Measurements from ENCODE around the gene ZNF592.
"Not testable (repeated sequence)": the region's sequence is repeated elsewhere in the genome, so short reads cannot be mapped to it uniquely, and the experiment has no call there.

Gene ZNF592

DNA sequence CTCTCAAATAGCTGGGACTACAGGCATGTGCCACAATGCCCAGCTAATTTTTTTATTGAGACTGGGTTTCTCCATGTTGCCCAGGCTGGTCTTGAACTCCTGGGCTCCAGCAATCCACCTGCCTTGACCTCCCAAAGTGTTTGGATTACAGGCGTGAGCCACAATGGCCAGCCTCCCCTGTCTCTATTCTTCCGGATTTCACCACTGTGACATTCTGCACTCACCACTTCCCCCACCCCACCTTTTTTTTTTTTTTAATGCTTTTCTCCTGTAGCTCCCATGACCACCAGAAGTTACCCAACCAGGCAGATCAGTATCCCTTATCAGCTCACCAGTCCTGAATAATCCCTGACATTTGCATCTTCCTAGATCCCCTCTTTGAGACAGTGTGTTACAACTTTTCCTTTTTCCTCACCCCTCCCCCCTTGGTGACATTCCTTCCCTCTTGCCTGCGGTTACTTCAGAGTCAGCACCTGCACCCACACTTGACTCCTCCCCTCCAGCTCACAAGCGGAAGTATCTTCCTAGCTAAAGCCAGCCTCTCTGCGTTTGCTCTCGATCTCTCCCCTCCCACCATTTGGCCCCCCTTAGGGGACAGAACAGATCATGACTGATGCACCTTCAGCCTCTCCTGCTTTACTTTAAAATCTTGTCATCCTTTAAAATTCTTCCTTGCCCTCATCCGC is 13.5 kb upstream of the ZNF592 start:
- peak overlapping the region; percentile 89 for H3K4me3 Mint-ChIP-seq
- peak overlapping the region; percentile 95 for H3K27ac Mint-ChIP-seq
- H3K9me3 Mint-ChIP-seq (ENCODE audit: low read depth): no peaks in the 10 kb centered on the region
- no peaks in the 10 kb centered on the region for H3K27me3 Mint-ChIP-seq
- H3K4me1 Mint-ChIP-seq (ENCODE audit: low read depth): peaks cover 56% of the 10 kb centered on the region
- no peaks in the 10 kb centered on the region for H3K36me3 Mint-ChIP-seq

DNA sequence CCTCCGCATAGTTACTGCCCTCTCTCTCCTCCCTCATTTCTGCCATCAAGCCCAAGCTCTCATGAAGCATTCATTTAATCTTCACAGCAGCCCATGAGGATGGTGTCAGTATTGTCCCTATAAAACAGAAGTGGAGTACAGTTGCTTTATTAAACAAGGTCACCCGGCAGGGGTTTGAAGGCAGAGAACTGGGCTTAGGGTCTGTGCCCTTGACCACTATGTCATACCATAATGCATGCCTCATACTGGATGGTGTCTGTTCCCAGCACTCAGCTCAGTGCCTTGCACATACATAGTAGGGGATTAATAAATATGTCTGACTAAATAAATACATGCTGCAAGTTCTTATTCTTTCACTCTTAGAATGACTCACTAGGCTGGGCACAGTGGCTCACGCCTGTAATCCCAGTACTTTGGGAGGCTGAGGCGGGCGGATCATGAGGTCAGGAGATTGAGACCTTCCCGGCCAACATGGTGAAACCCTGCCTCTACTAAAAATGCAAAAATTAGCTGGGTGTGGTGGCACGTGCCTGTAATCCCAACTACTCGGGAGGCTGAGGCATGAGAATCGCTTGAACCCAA is 12.8 kb upstream of the ZNF592 start:
- H3K4me3 Mint-ChIP-seq: peak overlapping the region; percentile 89
- not testable (repeated sequence) for H3K27me3 Mint-ChIP-seq; H3K9me3 Mint-ChIP-seq (ENCODE audit: low read depth); H3K36me3 Mint-ChIP-seq
- peaks cover 56% of the 10 kb centered on the region for H3K4me1 Mint-ChIP-seq (ENCODE audit: low read depth)
- H3K27ac Mint-ChIP-seq: peak overlapping the region; percentile 95

DNA sequence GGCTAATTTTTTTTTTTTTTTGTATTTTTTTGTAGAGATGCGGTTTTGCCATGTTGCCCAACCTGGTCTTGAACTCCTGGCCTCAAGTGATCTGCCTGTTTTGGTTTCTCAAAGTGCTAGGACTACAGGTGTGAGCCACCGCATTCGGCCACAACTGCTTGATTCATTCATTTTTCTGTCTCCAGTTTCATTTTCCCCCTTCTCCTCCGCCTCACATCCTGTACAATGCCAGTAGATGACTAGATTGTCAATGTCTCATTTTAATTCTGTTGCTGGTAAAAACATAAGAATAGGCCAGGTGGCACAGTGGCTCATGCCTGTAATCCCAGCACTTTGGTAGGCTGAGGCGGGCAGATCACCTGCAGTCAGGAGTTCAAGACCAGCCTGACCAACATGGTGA is 12.0 kb upstream of the ZNF592 start:
- H3K36me3 Mint-ChIP-seq: no peaks in the 10 kb centered on the region
- H3K27me3 Mint-ChIP-seq: no peaks in the 10 kb centered on the region
- H3K4me1 Mint-ChIP-seq (ENCODE audit: low read depth): peaks cover 57% of the 10 kb centered on the region
- peak overlapping the region; percentile 95 for H3K27ac Mint-ChIP-seq
- H3K4me3 Mint-ChIP-seq: peak overlapping the region; percentile 33
- no peaks in the 10 kb centered on the region for H3K9me3 Mint-ChIP-seq (ENCODE audit: low read depth)

DNA sequence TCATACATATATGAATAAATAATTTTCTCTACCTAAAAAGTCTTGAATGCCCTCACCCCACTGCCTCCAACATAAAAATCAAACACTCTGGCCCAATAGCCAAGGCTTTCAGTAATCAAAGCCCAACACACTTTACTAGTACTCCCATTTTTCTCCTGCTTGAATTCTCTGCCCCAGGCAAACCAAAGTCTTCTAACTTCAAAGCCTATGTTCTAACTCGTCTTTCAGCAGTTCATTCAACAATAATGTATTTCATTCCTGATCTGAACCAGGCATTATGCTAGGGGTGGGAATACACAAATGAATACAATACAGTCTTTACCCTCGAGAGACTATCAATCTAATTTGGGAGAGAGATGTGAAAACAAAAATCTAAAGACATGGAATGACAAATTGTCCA is 11.4 kb upstream of the ZNF592 start:
- H3K4me1 Mint-ChIP-seq (ENCODE audit: low read depth): peaks cover 57% of the 10 kb centered on the region
- peak overlapping the region; percentile 78 for H3K27ac Mint-ChIP-seq
- no peaks in the 10 kb centered on the region for H3K9me3 Mint-ChIP-seq (ENCODE audit: low read depth)
- no peaks in the 10 kb centered on the region for H3K36me3 Mint-ChIP-seq
- H3K27me3 Mint-ChIP-seq: no peaks in the 10 kb centered on the region
- peak overlapping the region; percentile 17 for H3K4me3 Mint-ChIP-seq

DNA sequence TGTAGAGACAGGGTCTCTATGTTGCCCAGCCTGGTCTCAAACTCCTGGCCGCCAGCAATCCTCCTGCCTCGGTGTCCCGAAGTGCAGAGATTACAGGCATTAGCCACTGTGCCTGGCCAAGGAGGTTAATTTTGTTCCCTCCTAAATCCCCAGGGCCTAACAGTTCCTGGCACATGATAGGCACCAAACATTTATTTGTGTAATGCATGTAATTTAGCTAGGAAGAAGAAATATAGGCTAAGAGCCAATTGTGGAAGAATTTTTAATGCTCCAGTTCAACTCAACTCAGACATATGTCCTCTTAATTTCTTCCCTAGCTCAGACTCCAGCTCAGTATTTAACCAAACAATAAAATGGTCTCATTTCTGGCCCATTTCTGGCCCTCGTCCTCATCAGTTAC is 7.7 kb upstream of the ZNF592 start:
- H3K36me3 Mint-ChIP-seq: no peaks in the 10 kb centered on the region
- no peak overlapping the region for H3K4me3 Mint-ChIP-seq
- H3K27ac Mint-ChIP-seq: peak overlapping the region; percentile 10
- peaks cover 54% of the 10 kb centered on the region for H3K4me1 Mint-ChIP-seq (ENCODE audit: low read depth)
- no peaks in the 10 kb centered on the region for H3K27me3 Mint-ChIP-seq
- H3K9me3 Mint-ChIP-seq (ENCODE audit: low read depth): no peaks in the 10 kb centered on the region

DNA sequence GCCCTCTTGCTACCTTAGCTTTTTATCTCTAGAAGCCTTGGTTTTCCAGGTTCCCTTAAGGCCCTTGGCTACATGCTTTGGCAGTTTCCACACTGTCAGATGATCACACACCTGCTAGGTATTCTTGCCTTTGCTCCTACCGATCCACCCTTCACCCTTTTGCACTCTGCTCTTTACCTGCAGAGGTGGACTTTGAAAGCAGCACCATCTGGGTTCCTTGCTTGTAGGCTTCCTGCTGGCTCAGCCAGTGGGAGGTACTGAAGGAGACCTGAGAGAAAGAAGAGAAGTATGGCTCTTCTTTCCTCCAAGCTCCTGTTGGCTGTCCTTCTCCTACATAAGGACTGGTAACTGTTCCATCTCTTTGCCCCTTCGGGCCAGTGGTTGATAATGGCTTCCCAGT is 7.3 kb upstream of the ZNF592 start:
- no peak overlapping the region for H3K4me3 Mint-ChIP-seq
- H3K36me3 Mint-ChIP-seq: no peaks in the 10 kb centered on the region
- H3K4me1 Mint-ChIP-seq (ENCODE audit: low read depth): peaks cover 53% of the 10 kb centered on the region
- no peaks in the 10 kb centered on the region for H3K9me3 Mint-ChIP-seq (ENCODE audit: low read depth)
- H3K27me3 Mint-ChIP-seq: no peaks in the 10 kb centered on the region
- H3K27ac Mint-ChIP-seq: peak overlapping the region; percentile 10

DNA sequence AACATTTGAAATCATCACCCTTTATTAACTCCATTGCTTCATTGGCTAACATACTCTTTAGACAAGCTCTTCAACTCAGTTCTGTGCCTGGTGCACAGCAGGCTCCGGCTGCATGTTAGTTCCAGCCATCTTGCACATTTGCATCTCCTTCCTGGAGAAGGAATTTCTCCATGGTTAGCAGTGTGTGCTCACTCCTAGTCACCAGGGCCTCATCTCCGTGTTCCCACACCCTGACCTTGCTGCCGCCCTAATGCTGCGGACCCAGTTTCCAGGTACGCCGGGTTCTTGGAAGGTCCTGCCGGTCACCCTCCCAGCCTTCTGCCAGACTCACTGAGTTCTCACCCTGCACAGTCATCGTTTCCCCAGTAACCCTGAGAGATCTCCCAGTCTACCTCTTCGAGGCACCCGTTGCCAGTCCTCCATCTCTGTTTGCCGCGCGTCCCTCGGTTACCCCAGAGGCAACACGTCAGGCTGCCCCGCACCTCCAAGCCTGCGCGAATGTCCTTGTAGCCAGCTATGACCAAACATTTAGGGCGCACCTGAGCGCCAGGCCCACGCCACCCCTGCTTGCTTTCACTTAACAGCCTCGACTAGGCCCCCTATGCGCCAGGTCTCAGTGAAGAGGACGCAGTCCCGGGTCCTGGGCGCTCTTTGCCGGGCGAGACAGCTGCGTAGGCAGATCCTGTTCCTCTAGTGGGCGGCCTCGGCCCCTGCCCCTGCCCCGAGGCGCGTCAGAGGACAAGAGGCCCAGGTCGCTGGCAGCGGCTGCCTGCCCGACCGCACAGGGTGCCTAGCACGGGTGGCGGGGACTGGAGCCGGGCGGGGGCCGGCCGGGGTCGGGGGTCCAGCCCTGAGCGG is 747 bp upstream of the ZNF592 start:
- no peaks in the 10 kb centered on the region for H3K9me3 Mint-ChIP-seq (ENCODE audit: low read depth)
- H3K27me3 Mint-ChIP-seq: no peaks in the 10 kb centered on the region
- H3K4me1 Mint-ChIP-seq (ENCODE audit: low read depth): peaks cover 67% of the 10 kb centered on the region
- H3K27ac Mint-ChIP-seq: peak overlapping the region; percentile 98
- H3K4me3 Mint-ChIP-seq: peak overlapping the region; percentile 92
- H3K36me3 Mint-ChIP-seq: peaks cover 5% of the 10 kb centered on the region

DNA sequence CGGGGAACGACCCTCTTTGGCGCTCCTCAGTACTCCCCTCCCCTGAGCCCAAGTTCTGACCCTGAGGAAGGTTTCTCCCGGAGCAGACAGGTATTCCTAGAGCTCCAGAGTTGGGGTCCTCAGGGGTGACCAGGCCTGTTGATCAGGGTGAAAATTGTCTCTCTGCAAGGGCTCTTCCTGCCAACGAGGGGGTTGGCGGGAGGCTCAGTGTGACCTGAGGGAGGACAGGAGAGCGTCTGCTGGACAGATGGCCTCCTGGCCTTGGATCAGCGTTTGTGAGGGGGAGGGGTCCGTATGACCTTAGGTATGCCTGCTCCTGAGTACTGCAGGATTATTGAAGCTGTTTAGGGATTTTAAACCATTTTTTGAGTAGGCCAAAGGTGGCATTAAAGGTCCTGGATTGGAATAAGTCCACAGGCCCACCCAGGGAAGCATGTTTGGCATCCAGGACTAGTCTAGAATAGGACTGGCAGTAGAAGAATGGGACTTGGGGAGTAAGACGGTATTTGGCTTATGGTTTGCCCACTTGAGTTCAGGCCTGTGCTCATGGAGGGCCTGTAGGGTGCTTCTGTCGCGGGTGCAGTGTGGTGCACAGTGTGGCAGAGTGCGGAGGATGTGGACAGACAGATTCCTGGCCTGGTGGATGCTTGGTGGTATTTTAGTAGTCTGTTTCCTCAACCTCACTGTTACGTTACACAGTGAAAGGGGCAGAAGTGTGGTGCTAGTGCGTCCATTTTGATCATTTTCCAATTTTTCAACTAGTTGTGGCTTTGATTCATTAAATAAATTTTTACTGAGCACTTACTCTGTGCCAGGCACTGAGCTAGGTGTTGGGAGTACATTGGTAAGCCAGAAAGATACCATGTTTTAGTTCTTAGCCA is 959 bp downstream of the ZNF592 start:
- no peaks in the 10 kb centered on the region for H3K27me3 Mint-ChIP-seq
- H3K27ac Mint-ChIP-seq: peak overlapping the region; percentile 97
- peak overlapping the region; percentile 98 for H3K4me3 Mint-ChIP-seq
- H3K4me1 Mint-ChIP-seq (ENCODE audit: low read depth): peaks cover 69% of the 10 kb centered on the region
- peaks cover 5% of the 10 kb centered on the region for H3K36me3 Mint-ChIP-seq
- no peaks in the 10 kb centered on the region for H3K9me3 Mint-ChIP-seq (ENCODE audit: low read depth)

DNA sequence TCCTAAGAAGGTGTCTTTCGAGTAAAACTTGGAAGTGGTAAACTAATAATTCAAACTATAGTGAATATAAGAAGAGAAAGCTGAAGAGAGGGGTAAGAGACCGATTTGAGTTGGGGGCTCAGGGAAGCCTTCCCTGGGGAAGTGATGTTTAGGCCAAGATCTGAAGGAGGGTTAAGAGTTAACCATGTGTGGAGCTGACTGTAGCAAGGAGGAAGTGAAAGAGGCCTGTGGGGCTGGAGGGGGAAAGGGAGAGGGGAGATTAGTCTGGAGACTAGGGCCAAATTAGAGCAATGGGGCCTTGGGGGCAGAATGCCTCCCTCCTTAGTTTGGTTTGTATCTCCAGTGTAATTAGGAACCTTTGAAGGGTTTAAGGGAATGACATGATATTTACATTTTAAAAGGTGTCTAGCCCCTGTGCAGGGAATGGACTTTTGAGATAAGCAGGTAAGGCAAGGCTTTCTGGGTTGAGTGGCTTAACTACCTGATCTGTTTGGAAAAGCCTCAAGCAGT is 2.2 kb downstream of the ZNF592 start:
- Mint-ChIP-seq H3K9me3 (ENCODE audit: low read depth) (no peaks in the 10 kb centered on the region), H3K27ac (peak overlapping the region; percentile 31), H3K36me3 (peaks cover 5% of the 10 kb centered on the region), H3K4me1 (ENCODE audit: low read depth) (peaks cover 67% of the 10 kb centered on the region), H3K27me3 (no peaks in the 10 kb centered on the region), H3K4me3 (peak overlapping the region; percentile 98)

DNA sequence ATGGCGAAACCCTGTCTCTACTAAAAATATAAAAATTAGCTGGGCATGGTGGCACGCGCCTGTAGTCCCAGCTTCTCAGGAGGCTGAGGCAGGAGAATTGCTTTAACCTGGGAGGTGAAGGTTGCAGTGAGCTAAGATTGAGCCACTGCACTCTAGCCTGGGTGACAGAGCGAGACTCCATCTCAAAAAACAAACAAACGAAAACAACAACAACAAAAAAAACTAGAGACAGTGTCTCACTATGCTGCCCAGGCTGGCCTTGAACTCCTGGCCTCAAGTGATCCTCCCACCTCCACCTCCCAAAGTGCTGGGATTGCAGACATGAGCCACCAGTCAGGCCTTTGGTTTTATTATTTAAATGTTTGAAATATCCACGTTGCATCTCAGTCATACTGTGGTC is 3.3 kb downstream of the ZNF592 start:
- H3K4me3 Mint-ChIP-seq: peak overlapping the region; percentile 25
- peaks cover 69% of the 10 kb centered on the region for H3K4me1 Mint-ChIP-seq (ENCODE audit: low read depth)
- H3K36me3 Mint-ChIP-seq; H3K9me3 Mint-ChIP-seq (ENCODE audit: low read depth); H3K27me3 Mint-ChIP-seq: not testable (repeated sequence)
- peak overlapping the region; percentile 18 for H3K27ac Mint-ChIP-seq

DNA sequence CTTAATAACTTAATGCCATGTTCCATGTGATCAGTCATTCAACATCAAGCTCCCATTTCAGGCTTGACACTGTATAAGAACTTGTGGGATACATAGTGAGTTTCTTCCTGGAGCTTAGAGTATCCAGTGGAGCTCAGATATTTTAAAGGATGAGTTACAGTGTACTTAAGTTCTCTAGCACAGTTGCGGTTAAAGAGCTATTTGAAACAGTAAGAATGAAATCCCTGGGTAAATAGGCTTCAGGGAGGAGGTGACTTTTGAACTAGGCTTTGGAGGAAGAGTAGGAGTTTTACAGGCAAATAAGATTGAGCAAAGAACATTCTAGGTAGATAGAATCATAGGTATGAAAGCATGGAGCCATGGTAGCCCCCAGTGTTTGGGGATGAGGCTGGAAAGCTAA is 3.8 kb downstream of the ZNF592 start:
- Mint-ChIP-seq H3K4me3 (peak overlapping the region; percentile 25), H3K27ac (peak overlapping the region; percentile 18), H3K4me1 (ENCODE audit: low read depth) (peaks cover 68% of the 10 kb centered on the region), H3K36me3 (peaks cover 5% of the 10 kb centered on the region), H3K27me3 (no peaks in the 10 kb centered on the region), H3K9me3 (ENCODE audit: low read depth) (no peaks in the 10 kb centered on the region)

DNA sequence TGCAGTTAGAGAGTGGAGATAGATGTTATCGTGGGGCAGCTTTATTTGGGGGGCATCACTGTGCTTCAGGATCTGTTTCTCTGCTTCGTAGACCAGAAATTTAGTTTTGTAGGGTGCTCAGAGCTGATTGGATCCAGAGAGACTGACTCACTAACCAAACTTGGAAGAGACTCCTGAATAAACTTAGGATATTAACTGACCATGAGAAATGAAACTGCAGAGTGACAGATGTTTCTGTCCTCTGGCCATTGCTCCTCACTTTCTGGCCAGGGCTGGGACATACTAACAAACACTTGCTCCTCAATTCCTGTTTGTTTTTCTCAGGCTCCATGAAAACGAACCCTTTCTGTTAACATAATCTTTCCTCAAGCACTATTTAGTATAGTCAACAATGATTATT is 4.3 kb downstream of the ZNF592 start:
- no peak overlapping the region for H3K4me3 Mint-ChIP-seq
- H3K27me3 Mint-ChIP-seq: no peaks in the 10 kb centered on the region
- H3K4me1 Mint-ChIP-seq (ENCODE audit: low read depth): peaks cover 64% of the 10 kb centered on the region
- peak overlapping the region; percentile 18 for H3K27ac Mint-ChIP-seq
- H3K9me3 Mint-ChIP-seq (ENCODE audit: low read depth): no peaks in the 10 kb centered on the region
- H3K36me3 Mint-ChIP-seq: peaks cover 5% of the 10 kb centered on the region

DNA sequence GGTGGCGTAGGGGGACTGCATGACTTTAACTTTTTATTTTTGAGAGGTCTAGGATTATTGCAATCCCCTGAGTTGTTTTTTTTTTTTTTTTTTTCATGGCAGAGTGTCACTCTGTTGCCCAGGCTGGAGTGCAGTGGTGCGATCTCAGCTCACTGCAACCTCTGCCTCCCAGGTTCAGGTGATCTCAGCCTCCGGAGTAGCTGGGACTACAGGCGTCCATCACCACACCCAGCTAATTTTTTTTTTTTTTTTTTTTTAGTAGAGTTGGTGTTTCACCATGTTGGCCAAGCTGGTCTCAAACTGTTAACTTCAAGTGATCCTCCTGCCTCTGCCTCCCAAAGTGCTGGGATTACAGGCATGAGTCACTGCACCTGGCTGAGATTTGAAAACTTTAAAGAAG is 6.5 kb downstream of the ZNF592 start:
- H3K36me3 Mint-ChIP-seq; H3K9me3 Mint-ChIP-seq (ENCODE audit: low read depth); H3K27me3 Mint-ChIP-seq; H3K4me3 Mint-ChIP-seq; H3K27ac Mint-ChIP-seq: not testable (repeated sequence)
- H3K4me1 Mint-ChIP-seq (ENCODE audit: low read depth): peaks cover 56% of the 10 kb centered on the region

DNA sequence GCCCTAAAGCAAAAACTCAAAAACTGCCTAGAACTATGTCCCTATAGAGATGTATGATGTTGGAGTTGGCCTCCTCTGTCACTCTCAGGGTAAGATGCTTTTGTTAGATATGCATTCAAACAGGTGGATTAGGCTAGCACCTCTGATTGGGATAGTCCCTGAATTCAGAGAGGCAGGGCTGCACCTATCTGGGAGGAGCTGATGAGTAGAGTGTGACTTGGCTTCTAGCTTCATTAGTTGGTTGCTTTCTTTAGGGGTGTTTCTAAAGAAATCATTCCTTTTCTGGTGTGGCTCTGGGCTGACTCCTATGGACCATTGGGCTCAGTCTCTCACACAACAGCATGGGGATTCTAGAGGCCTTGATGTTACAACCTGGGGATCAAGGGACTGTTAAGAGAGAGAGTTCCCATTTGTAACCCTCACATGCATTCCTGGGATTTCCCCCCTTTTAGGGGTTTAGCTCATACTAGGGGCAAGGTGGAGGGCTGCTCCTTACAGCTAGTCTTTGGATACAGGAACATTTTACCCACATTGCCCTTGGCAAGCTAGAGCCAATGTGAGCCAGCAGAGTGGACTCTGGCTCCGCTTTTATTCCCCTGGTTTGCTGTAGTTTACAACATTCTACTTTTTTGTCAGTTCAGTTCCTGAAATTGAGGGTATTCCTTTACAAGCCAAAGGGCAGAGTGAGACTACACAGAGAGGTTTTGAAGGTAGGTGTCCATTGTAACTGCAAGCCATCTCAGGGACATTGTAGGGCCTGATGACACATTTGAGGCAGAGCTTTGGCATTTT is 7.5 kb downstream of the ZNF592 start:
- H3K27me3 Mint-ChIP-seq: no peaks in the 10 kb centered on the region
- H3K4me1 Mint-ChIP-seq (ENCODE audit: low read depth): peaks cover 46% of the 10 kb centered on the region
- H3K36me3 Mint-ChIP-seq: peaks cover 3% of the 10 kb centered on the region
- no peak overlapping the region for H3K4me3 Mint-ChIP-seq
- H3K9me3 Mint-ChIP-seq (ENCODE audit: low read depth): no peaks in the 10 kb centered on the region
- H3K27ac Mint-ChIP-seq: peak overlapping the region; percentile 30

All from activated naive CD8-positive, alpha-beta T cell (primary cell).